H9 (cell line): ENCODE results near the gene THBS2. TPM values are rescaled to one million over a fixed set of nuclear protein-coding genes. Genes with fewer than 3 reads are reported as not detected.

Experiments
- DNase-seq: peaks from one replicate; pipeline ENCODE4 v3.0.0-alpha.2; 2017
- H2AFZ ChIP-seq: one replicate; pipeline ENCODE4 v1.6.1; 2013; ENCODE audit warnings: mild to moderate bottlenecking, low read length, control low read depth, moderate library complexity
- H2AK5ac ChIP-seq: 2 replicates; pipeline ENCODE4 v1.6.1; 2013; ENCODE audit warnings: low read length, control low read depth, mixed read lengths; ENCODE audit not compliant: insufficient read length
- H2BK120ac ChIP-seq: one replicate; pipeline ENCODE4 v1.6.1; 2013; ENCODE audit warnings: low read depth, mild to moderate bottlenecking, low read length, control low read depth, inconsistent platforms; ENCODE audit not compliant: poor library complexity, severe bottlenecking
- H2BK12ac ChIP-seq: 2 replicates; pipeline ENCODE4 v1.6.1; 2013; ENCODE audit warnings: low read length, control low read depth, mixed read lengths, low read depth; ENCODE audit not compliant: insufficient read length
- H2BK15ac ChIP-seq: 2 replicates; pipeline ENCODE4 v1.6.1; 2013; ENCODE audit warnings: low read depth, low read length, control low read depth
- H2BK20ac ChIP-seq: one replicate; pipeline ENCODE4 v1.6.1; 2013; ENCODE audit warnings: low read depth, mild to moderate bottlenecking, low read length, control low read depth, inconsistent platforms; ENCODE audit not compliant: poor library complexity, severe bottlenecking
- H2BK5ac ChIP-seq: 2 replicates; pipeline ENCODE4 v1.6.1; 2013; ENCODE audit warnings: low read length, control low read depth, mixed read lengths; ENCODE audit not compliant: insufficient read length
- H3K14ac ChIP-seq: 2 replicates; pipeline ENCODE4 v1.6.1; 2013; ENCODE audit warnings: low read length, control low read depth; ENCODE audit not compliant: insufficient read depth
- H3K18ac ChIP-seq: 2 replicates; pipeline ENCODE4 v1.6.1; 2013; ENCODE audit warnings: low read depth, mild to moderate bottlenecking, mixed read lengths, low read length, control low read depth; ENCODE audit not compliant: insufficient read length
- H3K23ac ChIP-seq: 2 replicates; pipeline ENCODE4 v1.6.1; 2013; ENCODE audit warnings: low read length, control low read depth, mixed read lengths, low read depth; ENCODE audit not compliant: insufficient read length
- H3K23me2 ChIP-seq: 2 replicates; pipeline ENCODE4 v1.6.1; 2013; ENCODE audit warnings: low read depth, mild to moderate bottlenecking, mixed read lengths, low read length, control low read depth; ENCODE audit not compliant: insufficient read length, poor library complexity, severe bottlenecking
- H3K27ac ChIP-seq: 2 replicates; pipeline ENCODE4 v1.5.1; 2013; ENCODE audit warnings: low read length, control low read depth, mixed read lengths, low read depth; ENCODE audit not compliant: insufficient read length
- H3K27me3 ChIP-seq: 2 replicates; pipeline ENCODE4 v1.6.1; 2013; ENCODE audit warnings: low read length, control low read depth, inconsistent platforms; ENCODE audit not compliant: insufficient read depth
- H3K4ac ChIP-seq: 2 replicates; pipeline ENCODE4 v1.6.1; 2013; ENCODE audit warnings: low read depth, mild to moderate bottlenecking, control low read depth, inconsistent platforms, low read length, moderate library complexity
- H3K4me1 ChIP-seq: 2 replicates; pipeline ENCODE4 v1.6.1; 2013; ENCODE audit warnings: low read length, control low read depth, inconsistent platforms; ENCODE audit not compliant: insufficient read depth
- H3K4me2 ChIP-seq: 2 replicates; pipeline ENCODE4 v1.6.1; 2013; ENCODE audit warnings: low read length, control low read depth, mixed read lengths; ENCODE audit not compliant: insufficient read length, insufficient read depth
- H3K56ac ChIP-seq: 2 replicates; pipeline ENCODE4 v1.6.1; 2013; ENCODE audit warnings: low read depth, mild to moderate bottlenecking, mixed read lengths, low read length, control low read depth; ENCODE audit not compliant: insufficient read length
- H3K79me1 ChIP-seq: 2 replicates; pipeline ENCODE4 v1.6.1; 2013; ENCODE audit warnings: low read depth, mild to moderate bottlenecking, moderate library complexity, low read length, control low read depth, inconsistent platforms; ENCODE audit not compliant: insufficient read depth, poor library complexity, severe bottlenecking
- H3K79me2 ChIP-seq: 2 replicates; pipeline ENCODE4 v1.6.1; 2013; ENCODE audit warnings: low read length, control low read depth, inconsistent platforms; ENCODE audit not compliant: insufficient read depth
- H3K9ac ChIP-seq: 2 replicates; pipeline ENCODE4 v1.6.1; 2013; ENCODE audit warnings: low read length, control low read depth, mixed read lengths; ENCODE audit not compliant: insufficient read length; ENCODE audit errors: extremely low read depth
- H3K9me3 ChIP-seq: one replicate; pipeline ENCODE4 v1.6.1; 2013; ENCODE audit warnings: low read depth, low read length, inconsistent platforms; ENCODE audit not compliant: control insufficient read depth
- H3T11ph ChIP-seq: one replicate; pipeline ENCODE4 v1.6.1; 2013; ENCODE audit warnings: mild to moderate bottlenecking, low read length, control low read depth, inconsistent platforms
- H4K20me1 ChIP-seq: one replicate; pipeline ENCODE4 v1.6.1; 2013; ENCODE audit not compliant: control insufficient read depth, insufficient read length, insufficient read depth
- H4K5ac ChIP-seq: 2 replicates; pipeline ENCODE4 v1.6.1; 2013; ENCODE audit warnings: low read depth, mild to moderate bottlenecking, mixed read lengths, low read length, control low read depth; ENCODE audit not compliant: insufficient read length
- H4K8ac ChIP-seq: replicated peaks from 2 replicates; pipeline ENCODE4 v1.6.1; 2013; ENCODE audit warnings: low read length, control low read depth, mixed read lengths, low read depth; ENCODE audit not compliant: insufficient read length
- H4K91ac ChIP-seq: 2 replicates; pipeline ENCODE4 v1.6.1; 2013; ENCODE audit warnings: low read depth, mild to moderate bottlenecking, moderate library complexity, mixed read lengths, low read length, control low read depth; ENCODE audit not compliant: insufficient read length
- H3K27ac Mint-ChIP-seq, 3 experiments: 2 replicates in 2 of 3; 3 replicates in 1 of 3; pipeline ENCODE4 v1.8.0; 2020 to 2021; ENCODE audit warnings: mixed read lengths in 3 of 3, mild to moderate bottlenecking in 1 of 3, moderate library complexity in 1 of 3
- H3K27me3 Mint-ChIP-seq: 2 replicates; pipeline ENCODE4 v1.8.0; 2021; ENCODE audit warnings: low read depth, mild to moderate bottlenecking, moderate library complexity, mixed read lengths
- H3K36me3 Mint-ChIP-seq, 3 experiments: 2 replicates in 2 of 3; 3 replicates in 1 of 3; pipeline ENCODE4 v1.8.0; 2020 to 2021; ENCODE audit warnings: low read depth in 3 of 3, mixed read lengths in 3 of 3; ENCODE audit not compliant: insufficient read depth in 1 of 3
- H3K4me1 Mint-ChIP-seq, 2 experiments: 2 replicates each; pipeline ENCODE4 v1.8.0; 2020; ENCODE audit warnings: mixed read lengths in 2 of 2
- H3K4me3 Mint-ChIP-seq, 2 experiments: 2 replicates in 1 of 2; 3 replicates in 1 of 2; pipeline ENCODE4 v1.8.0; 2020 to 2021; ENCODE audit warnings: mild to moderate bottlenecking in 2 of 2, mixed read lengths in 2 of 2, moderate library complexity in 1 of 2
- H3K9me3 Mint-ChIP-seq, 2 experiments: 2 replicates in 1 of 2; 3 replicates in 1 of 2; pipeline ENCODE4 v1.8.0; 2020; ENCODE audit warnings: mild to moderate bottlenecking in 2 of 2, mixed read lengths in 2 of 2, moderate library complexity in 1 of 2
- CTCF ChIP-seq: fragments of 200-600 bp; sonication (generic); conservative IDR thresholded peaks from 3 replicates; pipeline ENCODE4 v1.8.0; 2021; ENCODE audit warnings: antibody characterized with exemption, mild to moderate bottlenecking
- WGBS: extraction: QIAGEN DNeasy Blood & Tissue Kit; methylation state at CpG from one replicate; pipeline ENCODE4 v1.1.7; 2013; ENCODE audit warnings: missing lambda C conversion rate, low lambda C conversion rate, mixed read lengths; ENCODE audit not compliant: insufficient read length; ENCODE audit errors: extremely low coverage; 5-methylcytosine and 5-hydroxymethylcytosine counted together
- total RNA-seq: library from RNA; stranded (reverse); gene quantifications from 2 replicates; pipeline ENCODE4 v1.2.1, GENCODE V29; 2021

THBS2 gene
- total RNA-seq, 1 experiment from 2014 or later = 14.7 TPM

- H2AK5ac ChIP-seq = no peak overlapping the region
- WGBS = no CpG with 5 or more reads among the region's 3 CpGs
- H3K23ac ChIP-seq = no peak overlapping the region
- H3K9ac ChIP-seq = no peak overlapping the region
- H3K56ac ChIP-seq = no peak overlapping the region
- no peak overlapping the region for H3K4me3 Mint-ChIP-seq
- 0 out of 2 replicates have a peak, but pooled peaks cover 3% of the 10 kb centered on the region for H3K4me1 ChIP-seq
- TF ChIP-seq CTCF = no peak
- no peak overlapping the region for H4K91ac ChIP-seq
- H4K5ac ChIP-seq = no peak overlapping the region
- H3T11ph ChIP-seq = no peak overlapping the region
- H3K14ac ChIP-seq = no peak overlapping the region
- no peaks in the 10 kb centered on the region for H3K23me2 ChIP-seq
- H3K9me3 ChIP-seq = no peaks in the 10 kb centered on the region
- peaks cover 12 to 15% of the 10 kb centered on the region in 2 experiments for H3K9me3 Mint-ChIP-seq
- no peaks in the 10 kb centered on the region for H3K79me2 ChIP-seq
- H3K27ac ChIP-seq = no peak overlapping the region
- H3K27me3 ChIP-seq = no peaks in the 10 kb centered on the region
- no peak overlapping the region for H2BK15ac ChIP-seq
- H4K8ac ChIP-seq = no peak overlapping the region
- peaks cover 9 to 13% of the 10 kb centered on the region in 2 experiments for H3K4me1 Mint-ChIP-seq
- no peak overlapping the region for H2AFZ ChIP-seq
- H3K4me2 ChIP-seq = no peak overlapping the region
- no peak overlapping the region for H2BK12ac ChIP-seq
- H2BK20ac ChIP-seq = no peak overlapping the region
- no peaks in the 10 kb centered on the region for H4K20me1 ChIP-seq
- H3K27me3 Mint-ChIP-seq = no peaks in the 10 kb centered on the region
- H3K36me3 Mint-ChIP-seq = peaks cover 3 to 18% (median 4%) of the 10 kb centered on the region in 3 experiments
- H2BK5ac ChIP-seq = no peak overlapping the region
- no peak for DNase-seq
- H3K18ac ChIP-seq = no peak overlapping the region
- H3K27ac Mint-ChIP-seq = no peak overlapping the region
- no peaks in the 10 kb centered on the region for H3K79me1 ChIP-seq
- no peak overlapping the region for H2BK120ac ChIP-seq
- H3K4ac ChIP-seq = no peak overlapping the region
Measured at GRCh38 chr6:169210611-169211010, 43.0 kb downstream of the THBS2 start.
